Skeletal muscle tissue (tissue), 4 donors: ENCODE measurements around the gene VAC14. TPM values are rescaled to one million over a fixed set of nuclear protein-coding genes. Genes with fewer than 3 reads are reported as not detected.

Experiments
- H3K27ac ChIP-seq: one replicate; pipeline ENCODE4 v1.7.0; 2013; ENCODE audit warnings: mild to moderate bottlenecking, low read depth, low read length, inconsistent platforms
- H3K27me3 ChIP-seq, 3 donors: one replicate each; pipeline ENCODE4 v1.7.0; 2013; ENCODE audit warnings: low read length in 3 of 3; ENCODE audit not compliant: control insufficient read depth in 3 of 3, insufficient read depth in 3 of 3
- H3K36me3 ChIP-seq, 3 donors: one replicate each; pipeline ENCODE4 v1.7.0; 2013; ENCODE audit warnings: low read length in 3 of 3; ENCODE audit not compliant: control insufficient read depth in 3 of 3, insufficient read depth in 3 of 3
- H3K4me1 ChIP-seq, 3 donors: one replicate each; pipeline ENCODE4 v1.7.0; 2013; ENCODE audit warnings: low read length in 3 of 3, mild to moderate bottlenecking in 3 of 3; ENCODE audit not compliant: control insufficient read depth in 3 of 3, insufficient read depth in 3 of 3
- H3K4me3 ChIP-seq, 3 donors: one replicate each; pipeline ENCODE4 v1.7.0; 2013; ENCODE audit warnings: low read length in 3 of 3
- H3K9ac ChIP-seq, 3 donors: one replicate each; pipeline ENCODE4 v1.7.0; 2013; ENCODE audit warnings: low read length in 3 of 3, mild to moderate bottlenecking in 3 of 3, moderate library complexity in 2 of 3, low read depth in 1 of 3
- H3K9me3 ChIP-seq, 3 donors: one replicate each; pipeline ENCODE4 v1.7.0; 2013; ENCODE audit warnings: low read length in 3 of 3; ENCODE audit not compliant: control insufficient read depth in 3 of 3
- total RNA-seq: library from RNA; depleted of rRNA; stranded (reverse); fragments of >200 nt; gene quantifications from one replicate; pipeline ENCODE4 v1.2.3, GENCODE V29; 2014
- donor health status: Osteomylitis.

VAC14 gene
- total RNA-seq, 1 donor from 2014 or later = 15.1 TPM

DNA sequence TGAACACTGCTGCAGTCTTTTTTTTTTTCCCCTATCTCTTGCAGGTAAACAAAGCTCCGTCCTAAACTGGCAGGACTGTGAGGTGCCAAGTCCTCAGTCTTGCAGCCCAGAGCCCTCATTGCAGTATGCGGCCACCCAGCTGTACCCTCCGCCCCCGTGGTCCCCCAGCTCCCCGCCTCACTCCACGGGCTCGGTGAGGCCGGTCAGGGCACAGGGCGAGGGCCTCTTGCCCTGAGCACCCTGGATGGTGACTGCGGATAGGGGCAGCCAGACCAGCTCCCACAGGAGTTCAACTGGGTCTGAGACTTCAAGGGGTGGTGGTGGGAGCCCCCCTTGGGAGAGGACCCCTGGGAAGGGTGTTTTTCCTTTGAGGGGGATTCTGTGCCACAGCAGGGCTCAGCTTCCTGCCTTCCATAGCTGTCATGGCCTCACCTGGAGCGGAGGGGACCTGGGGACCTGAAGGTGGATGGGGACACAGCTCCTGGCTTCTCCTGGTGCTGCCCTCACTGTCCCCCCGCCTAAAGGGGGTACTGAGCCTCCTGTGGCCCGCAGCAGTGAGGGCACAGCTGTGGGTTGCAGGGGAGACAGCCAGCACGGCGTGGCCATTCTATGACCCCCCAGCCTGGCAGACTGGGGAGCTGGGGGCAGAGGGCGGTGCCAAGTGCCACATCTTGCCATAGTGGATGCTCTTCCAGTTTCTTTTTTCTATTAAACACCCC, 140.8 kb downstream of the VAC14 start:
- H3K27me3 ChIP-seq = no peaks in the 10 kb centered on the region
- no peak overlapping the region for H3K9ac ChIP-seq
- no peak overlapping the region for H3K4me3 ChIP-seq

GRCh38 chr16:70659546-70659945, 141.4 kb downstream of the VAC14 start:
- Histone ChIP-seq H3K4me3 (no peak overlapping the region), H3K27ac (no peak overlapping the region), H3K36me3 (peaks cover 10 to 16% (median 14%) of the 10 kb centered on the region in 3 donors), H3K27me3 (no peaks in the 10 kb centered on the region), H3K4me1 (no peaks in the 10 kb centered on the region), H3K9me3 (no peaks in the 10 kb centered on the region), H3K9ac (no peak overlapping the region)

More for the DNA sequence above, 140.8 kb downstream of the VAC14 start:
- Histone ChIP-seq H3K36me3 (peaks cover 16 to 22% (median 20%) of the 10 kb centered on the region in 3 donors), H3K27ac (no peak overlapping the region), H3K9me3 (no peaks in the 10 kb centered on the region), H3K4me1 (no peaks in the 10 kb centered on the region)

- H3K27me3 ChIP-seq = no peaks in the 10 kb centered on the region
- H3K36me3 ChIP-seq = peaks cover 6 to 13% (median 9%) of the 10 kb centered on the region in 3 donors
- no peaks in the 10 kb centered on the region for H3K9me3 ChIP-seq
- H3K4me3 ChIP-seq = no peak overlapping the region
- H3K9ac ChIP-seq = no peak overlapping the region
- H3K27ac ChIP-seq = no peak overlapping the region
- H3K4me1 ChIP-seq = peaks cover 4 to 6% (median 5%) of the 10 kb centered on the region in 3 donors
Observed at GRCh38 chr16:70658921-70659320, 142.0 kb downstream of the VAC14 start.

- Histone ChIP-seq H3K4me1 (peaks cover 6 to 8% (median 8%) of the 10 kb centered on the region in 3 donors), H3K27me3 (no peaks in the 10 kb centered on the region), H3K27ac (no peak overlapping the region), H3K4me3 (no peak overlapping the region), H3K9me3 (no peaks in the 10 kb centered on the region), H3K36me3 (peaks cover 0 to 5% (median 0%) of the 10 kb centered on the region in 3 donors), H3K9ac (no peak overlapping the region)
Observed at GRCh38 chr16:70657956-70658355, 143.0 kb downstream of the VAC14 start.

DNA sequence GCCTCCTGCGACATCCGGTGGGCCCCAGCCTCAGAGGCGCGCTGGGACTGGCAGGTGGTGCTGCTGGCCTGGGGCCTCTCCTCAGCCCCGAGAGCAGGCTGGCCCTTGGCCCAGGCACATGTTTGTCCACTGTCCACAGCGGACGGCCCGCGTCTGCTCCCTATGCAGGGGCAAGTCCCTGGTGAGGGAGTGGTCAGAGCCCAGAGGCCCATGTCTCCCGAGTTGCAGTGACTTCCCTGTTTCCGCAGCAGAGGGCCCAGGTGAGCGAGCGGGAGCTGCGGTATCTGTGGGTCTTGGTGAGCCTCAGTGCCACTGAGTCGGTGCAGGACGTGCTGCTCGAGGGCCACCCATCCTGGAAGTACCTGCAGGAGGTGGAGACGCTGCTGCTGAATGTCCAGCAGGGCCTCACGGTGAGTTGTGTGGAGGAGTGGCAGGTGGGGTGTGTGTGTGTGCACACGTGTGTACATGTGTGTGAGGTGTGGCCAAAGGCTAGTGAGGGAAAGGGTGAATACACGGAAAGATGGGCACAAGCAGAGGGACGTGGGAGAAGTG, 144.2 kb downstream of the VAC14 start:
- Histone ChIP-seq H3K27me3 (no peaks in the 10 kb centered on the region), H3K27ac (no peak overlapping the region), H3K9ac (peak overlapping the region in 1 of 3 donors; percentile 8), H3K4me1 (peaks cover 6 to 8% (median 8%) of the 10 kb centered on the region in 3 donors), H3K4me3 (no peak overlapping the region), H3K9me3 (no peaks in the 10 kb centered on the region), H3K36me3 (peaks cover 0 to 5% (median 0%) of the 10 kb centered on the region in 3 donors)

GRCh38 chr16:70656065-70656711, 144.8 kb downstream of the VAC14 start:
- Histone ChIP-seq H3K4me3 (no peak overlapping the region), H3K9ac (peak overlapping the region in 1 of 3 donors; percentile 8), H3K9me3 (no peaks in the 10 kb centered on the region), H3K36me3 (peaks cover 0 to 5% (median 0%) of the 10 kb centered on the region in 3 donors), H3K27me3 (no peaks in the 10 kb centered on the region), H3K27ac (no peak overlapping the region), H3K4me1 (peaks cover 6 to 8% (median 8%) of the 10 kb centered on the region in 3 donors)

DNA sequence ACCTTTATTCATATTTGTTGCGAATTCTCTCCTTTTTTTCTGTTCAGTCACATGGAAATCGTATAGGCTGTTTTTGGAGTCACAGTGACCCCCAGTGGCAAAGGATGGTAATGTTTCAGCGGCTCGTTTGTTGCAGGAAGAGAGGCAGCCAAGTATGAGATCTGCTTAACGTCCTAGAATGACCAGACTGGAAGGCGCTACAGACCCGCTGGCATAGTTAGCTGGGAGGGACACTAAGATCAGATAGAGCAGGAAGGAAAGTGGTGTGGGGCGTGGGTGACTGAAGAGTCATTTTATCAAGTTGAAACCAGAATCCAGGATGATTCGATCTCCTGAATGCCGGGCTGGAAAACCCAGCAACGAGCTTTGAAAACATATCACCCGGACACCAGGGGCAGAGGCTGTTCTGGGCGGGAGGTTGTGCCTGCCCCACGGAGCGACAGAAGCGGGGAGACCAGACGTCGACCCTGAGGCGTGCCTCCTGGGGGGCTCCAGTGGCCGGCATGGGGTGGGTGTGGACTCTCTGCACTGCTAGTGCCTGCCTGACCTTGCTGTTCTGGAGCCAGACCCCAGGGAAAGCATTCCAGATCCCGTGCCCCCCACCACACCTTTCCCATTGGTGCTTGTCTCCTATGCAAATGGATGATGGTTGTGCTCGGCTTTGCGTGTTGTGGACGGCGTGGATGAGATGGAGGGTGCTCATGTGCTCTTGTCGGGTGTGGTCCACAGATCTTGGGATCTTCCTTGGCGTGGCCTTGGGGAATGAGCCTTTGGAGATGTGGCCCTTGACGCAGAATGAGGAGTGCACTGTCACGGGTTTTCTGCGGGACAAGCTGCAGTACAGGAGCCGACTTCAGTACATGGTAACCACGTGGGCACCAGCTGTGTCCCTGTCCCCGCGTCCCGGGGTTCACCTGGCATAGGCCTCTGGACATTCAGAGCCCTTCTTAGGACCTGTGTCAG, 146.9 kb downstream of the VAC14 start:
- Histone ChIP-seq H3K27me3 (no peaks in the 10 kb centered on the region), H3K4me1 (peaks cover 6 to 8% (median 8%) of the 10 kb centered on the region in 3 donors), H3K9me3 (no peaks in the 10 kb centered on the region), H3K36me3 (peaks cover 0 to 5% (median 0%) of the 10 kb centered on the region in 3 donors), H3K27ac (no peak overlapping the region), H3K4me3 (peak overlapping the region; percentile 62 to 66 (median 63)), H3K9ac (peak overlapping the region; percentile 54 to 70 (median 68))

DNA sequence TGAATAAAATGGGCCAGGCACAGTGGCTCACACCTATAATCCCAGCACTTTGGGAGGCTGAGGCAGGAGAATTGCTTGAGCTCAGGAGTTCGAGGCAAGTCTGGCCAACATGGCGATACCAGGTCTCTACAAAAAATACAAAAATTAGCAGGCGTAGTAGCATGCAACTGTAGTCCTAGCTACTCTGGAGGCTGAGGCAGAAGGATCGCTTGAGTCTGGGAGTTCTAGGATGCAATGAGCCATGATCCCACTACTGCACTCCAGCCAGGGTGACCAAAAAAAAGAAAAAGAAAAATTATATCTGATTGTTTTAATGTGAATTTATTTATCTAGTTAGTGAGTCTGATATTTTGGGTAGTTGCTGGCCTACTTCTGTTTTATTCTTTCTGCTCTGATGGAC, 147.6 kb downstream of the VAC14 start:
- Histone ChIP-seq H3K4me1 (peaks cover 6 to 8% (median 8%) of the 10 kb centered on the region in 3 donors), H3K27me3 (no peaks in the 10 kb centered on the region), H3K9me3 (no peaks in the 10 kb centered on the region), H3K36me3 (peaks cover 0 to 5% (median 0%) of the 10 kb centered on the region in 3 donors), H3K9ac (peak overlapping the region in 1 of 3 donors; percentile 70), H3K27ac (no peak overlapping the region), H3K4me3 (no peak overlapping the region)

GRCh38 chr16:70652322-70652721, 148.6 kb downstream of the VAC14 start:
- no peaks in the 10 kb centered on the region for H3K27me3 ChIP-seq
- no peak overlapping the region for H3K9ac ChIP-seq
- no peaks in the 10 kb centered on the region for H3K9me3 ChIP-seq
- H3K36me3 ChIP-seq = peaks cover 0 to 5% (median 0%) of the 10 kb centered on the region in 3 donors
- H3K4me1 ChIP-seq = peaks cover 8 to 9% (median 8%) of the 10 kb centered on the region in 3 donors
- H3K27ac ChIP-seq = no peak overlapping the region
- H3K4me3 ChIP-seq = no peak overlapping the region
